SIG-M5 treated with dmso at 0.1 percent for 504 hours (cell line): ENCODE measurements around the gene BMAL2.

Source experiments
- DNase-seq: peaks from one replicate; lab custom pipeline; 2025; ENCODE audit not compliant: unreplicated experiment; lab: John Stamatoyannopoulos, UW

BMAL2 gene

DNA sequence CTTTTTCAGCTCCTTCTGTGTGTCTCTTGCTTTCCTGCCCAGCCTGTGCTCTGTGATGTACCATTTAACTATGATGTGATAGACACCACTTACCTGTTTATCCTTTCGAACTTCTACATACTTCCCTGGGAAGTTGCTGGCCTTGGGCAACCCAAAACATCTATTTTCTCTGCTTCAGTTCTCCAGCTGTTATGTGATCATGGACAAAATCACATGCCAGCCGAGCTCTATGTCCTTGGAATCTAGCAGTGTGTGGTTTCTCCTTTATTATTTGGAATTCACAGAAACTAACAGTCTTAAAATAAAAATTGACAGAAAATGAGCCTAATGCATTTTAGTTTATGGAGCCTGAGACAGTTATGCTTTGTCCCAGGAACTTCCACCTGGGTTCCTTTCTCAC, 22.9 kb downstream of the BMAL2 start:
- DNase-seq, result no peak

DNA sequence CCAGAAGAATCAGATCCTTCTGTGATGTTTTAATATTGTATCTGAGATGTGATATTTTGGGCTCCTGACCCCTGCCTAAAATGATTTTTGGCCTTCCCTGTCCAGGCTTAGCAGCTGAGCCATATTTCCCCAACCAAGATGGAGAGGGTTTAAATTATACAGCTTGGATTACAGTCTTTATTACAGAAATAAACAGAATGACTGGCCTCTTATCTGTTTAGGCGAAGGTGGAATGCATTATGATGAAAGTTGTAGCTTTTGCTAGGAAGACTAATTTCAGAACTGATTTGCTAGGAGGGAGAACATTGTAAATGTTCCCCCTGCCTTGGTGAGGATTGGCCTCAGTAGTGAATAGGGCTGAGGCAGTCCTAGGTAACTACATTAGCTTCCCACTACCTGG, 23.3 kb downstream of the BMAL2 start:
- no peak for DNase-seq

DNA sequence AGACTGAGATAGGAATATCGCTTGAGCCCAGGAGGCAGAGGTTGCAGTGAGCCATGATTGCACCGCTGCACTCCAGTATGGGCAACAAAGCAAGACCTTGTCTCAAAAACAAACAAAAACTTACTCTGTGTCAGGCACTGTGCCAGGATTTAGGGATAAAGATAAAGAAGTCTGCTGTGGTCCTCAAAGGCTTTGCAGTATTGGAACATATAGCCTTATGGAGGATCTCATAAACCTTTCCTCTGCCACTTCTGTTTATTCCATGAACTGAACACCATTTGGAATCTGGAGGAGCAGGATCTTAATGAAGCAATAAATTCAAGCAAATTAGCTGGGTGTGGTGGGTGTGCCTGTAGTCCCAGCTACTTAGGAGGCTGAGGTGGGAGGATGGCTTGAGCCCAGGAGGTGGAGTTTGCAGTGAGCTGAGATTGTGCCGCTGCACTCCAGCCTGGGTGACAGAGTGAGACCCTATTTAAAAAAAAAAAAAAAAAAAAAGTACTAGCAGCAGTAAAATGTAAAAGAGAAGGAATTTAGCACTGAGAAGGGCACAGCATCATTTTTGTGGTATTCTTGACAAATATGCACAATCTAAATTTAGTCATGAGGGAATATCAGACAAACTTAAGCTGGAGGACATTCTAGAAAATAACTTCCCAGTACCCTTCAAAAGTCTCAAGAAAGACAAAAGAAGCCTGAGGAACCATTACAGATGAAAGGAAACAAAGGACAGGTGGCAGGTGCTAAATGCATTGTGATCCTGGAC, 27.1 kb downstream of the BMAL2 start:
- no peak for DNase-seq

DNA sequence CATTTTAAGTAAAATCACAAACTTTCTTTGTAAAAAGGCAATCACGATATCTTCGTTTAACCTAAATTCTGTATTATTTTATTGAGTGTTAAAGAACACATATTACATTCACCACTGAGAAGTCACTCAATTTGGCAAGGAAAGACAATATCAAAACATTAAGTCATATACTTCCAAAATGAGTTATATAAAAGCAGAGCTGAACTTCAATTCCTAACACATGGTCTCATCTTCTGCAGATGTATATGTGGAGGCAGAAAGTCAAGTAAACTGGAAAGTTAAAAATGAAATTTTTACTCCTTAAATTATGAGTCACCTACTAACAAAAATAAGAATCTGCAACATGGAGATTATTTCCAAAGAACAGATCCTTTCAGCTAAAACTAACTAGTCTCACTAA, 28.7 kb downstream of the BMAL2 start:
- DNase-seq, result no peak

DNA sequence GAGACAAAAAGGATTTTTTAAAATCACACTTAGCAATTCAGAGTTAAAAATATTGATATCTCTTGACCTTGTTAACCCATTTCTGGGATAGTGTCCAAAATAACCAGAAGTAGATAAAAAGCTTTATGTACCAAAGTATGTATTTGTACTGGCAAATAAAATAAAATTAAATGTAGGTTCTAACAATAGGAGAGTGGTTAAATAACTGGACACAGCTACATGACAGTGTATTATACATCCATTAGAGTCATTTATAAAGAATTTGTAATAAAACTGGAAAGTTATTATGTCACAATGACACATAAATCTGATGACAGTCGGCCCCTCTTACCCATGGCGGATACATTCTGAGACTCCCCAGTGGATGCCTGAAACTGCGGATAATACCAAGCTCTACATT, 34.0 kb downstream of the BMAL2 start:
- DNase-seq, result no peak

DNA sequence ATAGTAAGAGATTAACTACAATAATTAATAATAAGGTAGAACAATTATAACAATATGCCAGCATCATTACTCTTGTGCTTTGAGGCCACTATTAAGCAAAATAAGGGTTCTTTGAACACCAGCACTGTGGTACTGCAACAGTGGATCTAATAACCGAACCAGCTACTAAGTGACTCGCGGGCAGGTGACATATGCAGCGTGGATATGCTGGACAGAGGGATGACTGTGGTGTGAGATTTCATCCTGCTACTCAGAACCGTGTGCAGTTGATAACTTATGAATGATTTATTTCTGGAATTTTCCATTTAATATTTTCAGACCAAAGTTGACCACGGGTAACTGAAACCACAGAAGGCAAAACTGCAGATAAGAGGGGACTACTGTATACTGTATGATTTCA, 34.4 kb downstream of the BMAL2 start:
- no peak for DNase-seq

DNA sequence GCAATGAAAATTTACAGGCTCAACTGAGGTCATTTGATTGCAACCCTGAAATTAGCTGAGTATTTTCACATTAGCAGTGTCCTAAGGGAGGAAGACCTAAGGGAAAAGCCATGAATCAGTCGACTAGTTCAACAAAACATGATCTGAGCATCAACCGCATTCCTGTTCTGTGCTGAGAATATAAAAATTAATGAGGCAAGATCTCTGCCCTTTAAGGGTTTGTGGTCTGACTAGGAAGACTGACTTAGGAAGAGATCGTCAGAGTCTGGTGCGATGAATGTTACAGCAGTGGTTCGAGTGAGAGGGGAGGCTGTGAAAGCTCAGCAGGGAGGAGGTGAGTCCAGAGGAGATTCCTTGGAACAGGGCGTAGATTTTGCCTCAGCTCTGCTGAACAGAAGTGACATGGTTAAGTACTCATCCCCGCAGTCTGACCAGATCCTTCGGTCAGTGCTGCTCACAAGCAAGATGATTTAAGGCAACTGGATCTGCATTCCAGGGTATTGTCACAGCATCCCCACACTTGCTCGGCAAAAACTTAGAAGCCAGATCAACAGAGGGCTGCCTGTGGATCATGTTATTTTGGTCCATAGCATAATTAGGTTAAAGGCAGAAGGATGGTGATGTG, 49.6 kb downstream of the BMAL2 start:
- DNase-seq, result no peak
